H9 (cell line): ENCODE data around the gene FXN. TPM values are rescaled to one million over a fixed set of nuclear protein-coding genes. Genes with fewer than 3 reads are reported as not detected.

ENCODE experiments used
- DNase-seq: peaks from one replicate; pipeline ENCODE4 v3.0.0-alpha.2; 2017
- H2AFZ ChIP-seq: one replicate; pipeline ENCODE4 v1.6.1; 2013; ENCODE audit warnings: mild to moderate bottlenecking, low read length, control low read depth, moderate library complexity
- H2AK5ac ChIP-seq: 2 replicates; pipeline ENCODE4 v1.6.1; 2013; ENCODE audit warnings: low read length, control low read depth, mixed read lengths; ENCODE audit not compliant: insufficient read length
- H2BK120ac ChIP-seq: one replicate; pipeline ENCODE4 v1.6.1; 2013; ENCODE audit warnings: low read depth, mild to moderate bottlenecking, low read length, control low read depth, inconsistent platforms; ENCODE audit not compliant: poor library complexity, severe bottlenecking
- H2BK12ac ChIP-seq: 2 replicates; pipeline ENCODE4 v1.6.1; 2013; ENCODE audit warnings: low read length, control low read depth, mixed read lengths, low read depth; ENCODE audit not compliant: insufficient read length
- H2BK15ac ChIP-seq: 2 replicates; pipeline ENCODE4 v1.6.1; 2013; ENCODE audit warnings: low read depth, low read length, control low read depth
- H2BK20ac ChIP-seq: one replicate; pipeline ENCODE4 v1.6.1; 2013; ENCODE audit warnings: low read depth, mild to moderate bottlenecking, low read length, control low read depth, inconsistent platforms; ENCODE audit not compliant: poor library complexity, severe bottlenecking
- H2BK5ac ChIP-seq: 2 replicates; pipeline ENCODE4 v1.6.1; 2013; ENCODE audit warnings: low read length, control low read depth, mixed read lengths; ENCODE audit not compliant: insufficient read length
- H3K14ac ChIP-seq: 2 replicates; pipeline ENCODE4 v1.6.1; 2013; ENCODE audit warnings: low read length, control low read depth; ENCODE audit not compliant: insufficient read depth
- H3K18ac ChIP-seq: 2 replicates; pipeline ENCODE4 v1.6.1; 2013; ENCODE audit warnings: low read depth, mild to moderate bottlenecking, mixed read lengths, low read length, control low read depth; ENCODE audit not compliant: insufficient read length
- H3K23ac ChIP-seq: 2 replicates; pipeline ENCODE4 v1.6.1; 2013; ENCODE audit warnings: low read length, control low read depth, mixed read lengths, low read depth; ENCODE audit not compliant: insufficient read length
- H3K23me2 ChIP-seq: 2 replicates; pipeline ENCODE4 v1.6.1; 2013; ENCODE audit warnings: low read depth, mild to moderate bottlenecking, mixed read lengths, low read length, control low read depth; ENCODE audit not compliant: insufficient read length, poor library complexity, severe bottlenecking
- H3K27ac ChIP-seq: 2 replicates; pipeline ENCODE4 v1.5.1; 2013; ENCODE audit warnings: low read length, control low read depth, mixed read lengths, low read depth; ENCODE audit not compliant: insufficient read length
- H3K27me3 ChIP-seq: 2 replicates; pipeline ENCODE4 v1.6.1; 2013; ENCODE audit warnings: low read length, control low read depth, inconsistent platforms; ENCODE audit not compliant: insufficient read depth
- H3K4ac ChIP-seq: 2 replicates; pipeline ENCODE4 v1.6.1; 2013; ENCODE audit warnings: low read depth, mild to moderate bottlenecking, control low read depth, inconsistent platforms, low read length, moderate library complexity
- H3K4me1 ChIP-seq: 2 replicates; pipeline ENCODE4 v1.6.1; 2013; ENCODE audit warnings: low read length, control low read depth, inconsistent platforms; ENCODE audit not compliant: insufficient read depth
- H3K4me2 ChIP-seq: 2 replicates; pipeline ENCODE4 v1.6.1; 2013; ENCODE audit warnings: low read length, control low read depth, mixed read lengths; ENCODE audit not compliant: insufficient read length, insufficient read depth
- H3K56ac ChIP-seq: 2 replicates; pipeline ENCODE4 v1.6.1; 2013; ENCODE audit warnings: low read depth, mild to moderate bottlenecking, mixed read lengths, low read length, control low read depth; ENCODE audit not compliant: insufficient read length
- H3K79me1 ChIP-seq: 2 replicates; pipeline ENCODE4 v1.6.1; 2013; ENCODE audit warnings: low read depth, mild to moderate bottlenecking, moderate library complexity, low read length, control low read depth, inconsistent platforms; ENCODE audit not compliant: insufficient read depth, poor library complexity, severe bottlenecking
- H3K79me2 ChIP-seq: 2 replicates; pipeline ENCODE4 v1.6.1; 2013; ENCODE audit warnings: low read length, control low read depth, inconsistent platforms; ENCODE audit not compliant: insufficient read depth
- H3K9ac ChIP-seq: 2 replicates; pipeline ENCODE4 v1.6.1; 2013; ENCODE audit warnings: low read length, control low read depth, mixed read lengths; ENCODE audit not compliant: insufficient read length; ENCODE audit errors: extremely low read depth
- H3K9me3 ChIP-seq: one replicate; pipeline ENCODE4 v1.6.1; 2013; ENCODE audit warnings: low read depth, low read length, inconsistent platforms; ENCODE audit not compliant: control insufficient read depth
- H3T11ph ChIP-seq: one replicate; pipeline ENCODE4 v1.6.1; 2013; ENCODE audit warnings: mild to moderate bottlenecking, low read length, control low read depth, inconsistent platforms
- H4K20me1 ChIP-seq: one replicate; pipeline ENCODE4 v1.6.1; 2013; ENCODE audit not compliant: control insufficient read depth, insufficient read length, insufficient read depth
- H4K5ac ChIP-seq: 2 replicates; pipeline ENCODE4 v1.6.1; 2013; ENCODE audit warnings: low read depth, mild to moderate bottlenecking, mixed read lengths, low read length, control low read depth; ENCODE audit not compliant: insufficient read length
- H4K8ac ChIP-seq: replicated peaks from 2 replicates; pipeline ENCODE4 v1.6.1; 2013; ENCODE audit warnings: low read length, control low read depth, mixed read lengths, low read depth; ENCODE audit not compliant: insufficient read length
- H4K91ac ChIP-seq: 2 replicates; pipeline ENCODE4 v1.6.1; 2013; ENCODE audit warnings: low read depth, mild to moderate bottlenecking, moderate library complexity, mixed read lengths, low read length, control low read depth; ENCODE audit not compliant: insufficient read length
- H3K27ac Mint-ChIP-seq, 3 experiments: 2 replicates in 2 of 3; 3 replicates in 1 of 3; pipeline ENCODE4 v1.8.0; 2020 to 2021; ENCODE audit warnings: mixed read lengths in 3 of 3, mild to moderate bottlenecking in 1 of 3, moderate library complexity in 1 of 3
- H3K27me3 Mint-ChIP-seq: 2 replicates; pipeline ENCODE4 v1.8.0; 2021; ENCODE audit warnings: low read depth, mild to moderate bottlenecking, moderate library complexity, mixed read lengths
- H3K36me3 Mint-ChIP-seq, 3 experiments: 2 replicates in 2 of 3; 3 replicates in 1 of 3; pipeline ENCODE4 v1.8.0; 2020 to 2021; ENCODE audit warnings: low read depth in 3 of 3, mixed read lengths in 3 of 3; ENCODE audit not compliant: insufficient read depth in 1 of 3
- H3K4me1 Mint-ChIP-seq, 2 experiments: 2 replicates each; pipeline ENCODE4 v1.8.0; 2020; ENCODE audit warnings: mixed read lengths in 2 of 2
- H3K4me3 Mint-ChIP-seq, 2 experiments: 2 replicates in 1 of 2; 3 replicates in 1 of 2; pipeline ENCODE4 v1.8.0; 2020 to 2021; ENCODE audit warnings: mild to moderate bottlenecking in 2 of 2, mixed read lengths in 2 of 2, moderate library complexity in 1 of 2
- H3K9me3 Mint-ChIP-seq, 2 experiments: 2 replicates in 1 of 2; 3 replicates in 1 of 2; pipeline ENCODE4 v1.8.0; 2020; ENCODE audit warnings: mild to moderate bottlenecking in 2 of 2, mixed read lengths in 2 of 2, moderate library complexity in 1 of 2
- CTCF ChIP-seq: fragments of 200-600 bp; sonication (generic); conservative IDR thresholded peaks from 3 replicates; pipeline ENCODE4 v1.8.0; 2021; ENCODE audit warnings: antibody characterized with exemption, mild to moderate bottlenecking
- WGBS: extraction: QIAGEN DNeasy Blood & Tissue Kit; methylation state at CpG from one replicate; pipeline ENCODE4 v1.1.7; 2013; ENCODE audit warnings: missing lambda C conversion rate, low lambda C conversion rate, mixed read lengths; ENCODE audit not compliant: insufficient read length; ENCODE audit errors: extremely low coverage; 5-methylcytosine and 5-hydroxymethylcytosine counted together
- total RNA-seq: library from RNA; stranded (reverse); gene quantifications from 2 replicates; pipeline ENCODE4 v1.2.1, GENCODE V29; 2021

Gene FXN
- total RNA-seq, 1 experiment from 2014 or later: 34.4 TPM

DNA sequence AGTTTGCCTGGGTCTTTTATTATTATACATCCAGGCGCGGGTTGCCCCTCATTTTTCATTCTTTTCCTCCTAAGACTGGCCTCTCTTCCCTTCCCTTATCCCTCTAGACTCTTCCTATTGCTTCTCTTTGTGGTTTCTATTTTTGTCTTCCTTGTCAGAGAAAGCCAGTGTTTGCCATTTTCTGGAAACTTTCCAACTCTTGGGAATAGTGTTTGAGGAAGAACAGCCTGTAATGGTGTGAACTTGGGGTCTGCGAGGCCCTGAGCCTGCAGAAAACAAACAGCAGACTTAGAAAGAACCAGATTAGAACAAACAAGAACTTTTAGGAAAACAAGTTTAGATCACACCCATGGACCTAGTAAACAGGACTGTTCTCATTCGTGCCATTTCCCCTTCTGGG, 37.2 kb upstream of the FXN start:
- no CpG with 5 or more reads among the region's 4 CpGs for WGBS
- H3K27ac Mint-ChIP-seq: peak overlapping the region in 1 of 3 experiments; percentile 84; a peak in 1 of 7 replicates
- no peaks in the 10 kb centered on the region for H3K9me3 Mint-ChIP-seq

More for the DNA sequence above, 37.2 kb upstream of the FXN start:
- no peak overlapping the region for H2BK20ac ChIP-seq
- no peak overlapping the region for H3K27ac ChIP-seq
- H3K4me1 ChIP-seq: no peaks in the 10 kb centered on the region
- H4K91ac ChIP-seq: no peak overlapping the region
- Mint-ChIP-seq H3K36me3 (no peaks in the 10 kb centered on the region), H3K4me3 (no peak overlapping the region), H3K4me1 (peaks cover 26 to 35% of the 10 kb centered on the region in 2 experiments), H3K27me3 (no peaks in the 10 kb centered on the region; the same call in 1 of the 2 replicates)
- no peak overlapping the region for H3K18ac ChIP-seq
- H3K9me3 ChIP-seq: no peaks in the 10 kb centered on the region
- H3K23ac ChIP-seq: no peak overlapping the region
- no peak for TF ChIP-seq CTCF
- no peak overlapping the region for H3K14ac ChIP-seq
- H3K4me2 ChIP-seq: no peak overlapping the region
- H3K23me2 ChIP-seq: no peaks in the 10 kb centered on the region
- no peaks in the 10 kb centered on the region for H3K27me3 ChIP-seq
- H2AK5ac ChIP-seq: no peak overlapping the region
- H2BK15ac ChIP-seq: no peak overlapping the region
- H2BK12ac ChIP-seq: no peak overlapping the region
- no peak overlapping the region for H3K9ac ChIP-seq
- H3K79me2 ChIP-seq: no peaks in the 10 kb centered on the region
- H3K79me1 ChIP-seq: no peaks in the 10 kb centered on the region
- no peak overlapping the region for H2BK5ac ChIP-seq
- H4K20me1 ChIP-seq: no peaks in the 10 kb centered on the region
- DNase-seq: no peak
- no peak overlapping the region for H3T11ph ChIP-seq
- no peak overlapping the region for H2AFZ ChIP-seq
- no peak overlapping the region for H4K8ac ChIP-seq
- no peak overlapping the region for H3K4ac ChIP-seq
- H4K5ac ChIP-seq: no peak overlapping the region
- no peak overlapping the region for H3K56ac ChIP-seq
- H2BK120ac ChIP-seq: no peak overlapping the region
